ENCODE measurements around the gene NCR2. TPM values are rescaled to one million over a fixed set of nuclear protein-coding genes. Genes with fewer than 3 reads are reported as not detected.

Gene NCR2
- total RNA-seq, 2 experiments from 2014 or later: not detected

DNA sequence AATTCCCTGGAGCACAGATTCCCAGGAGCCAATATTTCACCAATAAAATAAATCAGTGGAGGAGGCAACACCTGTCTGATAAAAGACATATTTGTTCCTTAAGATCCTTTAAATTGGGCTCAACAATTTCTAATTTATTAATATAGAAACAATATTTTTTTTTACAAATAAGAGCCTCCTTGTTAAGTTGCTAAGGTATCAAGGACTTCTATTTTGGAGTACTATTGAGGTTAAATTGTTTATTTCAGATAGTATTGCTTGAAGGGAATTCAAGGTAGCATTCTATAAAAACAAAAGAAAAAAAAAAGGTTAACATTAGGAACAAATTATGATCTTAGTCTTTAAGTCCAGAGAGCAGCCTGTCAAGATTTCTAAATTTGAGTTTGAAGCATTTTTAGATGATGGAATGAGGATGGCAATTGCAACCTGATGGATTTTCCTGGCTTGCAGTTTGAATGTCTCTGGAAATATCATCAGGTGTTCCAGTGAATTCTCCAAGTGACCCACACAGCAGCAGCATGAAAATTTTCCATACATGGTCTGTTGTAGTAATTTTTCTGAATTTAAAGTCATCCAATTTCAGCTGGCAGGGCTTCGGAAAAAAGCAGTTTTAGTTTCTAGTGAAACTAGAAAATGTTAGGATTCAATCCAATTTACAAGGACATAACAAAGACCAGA lies 19.3 kb upstream of the NCR2 start:
- Histone ChIP-seq H3K4me2 (ENCODE audit: low read length) (no peak overlapping the region), H3K27ac (ENCODE audit: low read depth, low read length, poor library complexity, severe bottlenecking) (no peak overlapping the region), H2AFZ (ENCODE audit: low read length) (no peak overlapping the region), H3K4me1 (ENCODE audit: insufficient read depth, low read length, poor library complexity, severe bottlenecking) (peaks cover 7% of the 10 kb centered on the region), H4K20me1 (ENCODE audit: insufficient read depth, low read length) (no peaks in the 10 kb centered on the region), H3K4me3 (ENCODE audit: low read depth, low read length, poor library complexity, severe bottlenecking) (no peak overlapping the region), H3K9me2 (ENCODE audit: insufficient read depth, low read length) (no peaks in the 10 kb centered on the region), H3K36me3 (ENCODE audit: insufficient read depth, low read length) (no peaks in the 10 kb centered on the region), H3K9me3 (ENCODE audit: low read length) (no peaks in the 10 kb centered on the region), H3K79me2 (ENCODE audit: insufficient read depth, low read depth, low read length) (no peaks in the 10 kb centered on the region)
- DNase-seq (ENCODE audit: low spot score): no peak
- BruUV-seq (replicated peaks): no TSS peak
- ChIA-PET CTCF (ENCODE audit: unreplicated experiment) (no interaction called here), POLR2A (no interaction called here)
- TF ChIP-seq EZH2phosphoT487 (IDR thresholded peaks at IDR 0.05; ENCODE audit: borderline replicate concordance, low read depth, low read length): no peak
- TF ChIP-seq, protein P1, sequence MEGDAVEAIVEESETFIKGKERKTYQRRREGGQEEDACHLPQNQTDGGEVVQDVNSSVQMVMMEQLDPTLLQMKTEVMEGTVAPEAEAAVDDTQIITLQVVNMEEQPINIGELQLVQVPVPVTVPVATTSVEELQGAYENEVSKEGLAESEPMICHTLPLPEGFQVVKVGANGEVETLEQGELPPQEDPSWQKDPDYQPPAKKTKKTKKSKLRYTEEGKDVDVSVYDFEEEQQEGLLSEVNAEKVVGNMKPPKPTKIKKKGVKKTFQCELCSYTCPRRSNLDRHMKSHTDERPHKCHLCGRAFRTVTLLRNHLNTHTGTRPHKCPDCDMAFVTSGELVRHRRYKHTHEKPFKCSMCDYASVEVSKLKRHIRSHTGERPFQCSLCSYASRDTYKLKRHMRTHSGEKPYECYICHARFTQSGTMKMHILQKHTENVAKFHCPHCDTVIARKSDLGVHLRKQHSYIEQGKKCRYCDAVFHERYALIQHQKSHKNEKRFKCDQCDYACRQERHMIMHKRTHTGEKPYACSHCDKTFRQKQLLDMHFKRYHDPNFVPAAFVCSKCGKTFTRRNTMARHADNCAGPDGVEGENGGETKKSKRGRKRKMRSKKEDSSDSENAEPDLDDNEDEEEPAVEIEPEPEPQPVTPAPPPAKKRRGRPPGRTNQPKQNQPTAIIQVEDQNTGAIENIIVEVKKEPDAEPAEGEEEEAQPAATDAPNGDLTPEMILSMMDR (conservative IDR thresholded peaks at IDR 0.05; ENCODE audit: low read length): no peak
- intact Hi-C loops (cut with micrococcal nuclease; ENCODE audit: unreplicated experiment): loop anchor here (5.0 kb wide), 3 partner anchors 114 to 309 kb away; partner anchors contain the start of genes NFYA, OARD1 and TREML2

DNA sequence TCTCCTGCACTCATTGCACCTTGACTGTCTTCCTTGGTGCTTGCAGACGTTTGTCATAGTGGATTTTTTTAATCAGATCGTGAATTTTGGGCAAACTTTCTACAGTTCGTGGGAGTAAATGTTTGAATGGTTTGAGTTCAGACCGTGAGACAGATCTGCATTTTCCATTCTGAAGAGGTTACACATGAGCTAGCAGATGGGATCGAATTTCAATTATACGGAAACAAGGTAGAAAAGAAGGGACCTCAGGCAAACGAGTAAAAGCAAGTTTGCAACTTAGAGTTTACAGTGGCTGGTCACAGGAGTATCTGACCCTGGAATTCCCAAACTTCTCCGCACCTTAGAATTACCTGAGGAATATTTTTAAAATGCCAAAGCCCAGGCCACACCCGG lies 17.2 kb upstream of the NCR2 start:
- no peaks in the 10 kb centered on the region for H3K79me2 ChIP-seq (ENCODE audit: insufficient read depth, low read depth, low read length)
- intact Hi-C loops (cut with micrococcal nuclease; ENCODE audit: unreplicated experiment): loop anchor here (1.0 to 5.0 kb wide), 5 partner anchors 39 to 311 kb away; partner anchors contain the start of genes NFYA, OARD1 and TREML2
- no peaks in the 10 kb centered on the region for H3K36me3 ChIP-seq (ENCODE audit: insufficient read depth, low read length)
- H2AFZ ChIP-seq (ENCODE audit: low read length): peak overlapping the region; percentile 78
- H3K4me3 ChIP-seq (ENCODE audit: low read depth, low read length, poor library complexity, severe bottlenecking): peak overlapping the region; percentile 22
- no peak overlapping the region for H3K27ac ChIP-seq (ENCODE audit: low read depth, low read length, poor library complexity, severe bottlenecking)
- no peaks in the 10 kb centered on the region for H3K9me3 ChIP-seq (ENCODE audit: low read length)
- H3K4me2 ChIP-seq (ENCODE audit: low read length): peak overlapping the region; percentile 45; the same call in 1 of the 2 replicates
- no peaks in the 10 kb centered on the region for H3K9me2 ChIP-seq (ENCODE audit: insufficient read depth, low read length)
- BruUV-seq (replicated peaks): no TSS peak
- ChIA-PET POLR2A (no interaction called here), CTCF (ENCODE audit: unreplicated experiment) (interaction anchor here (0.6 to 1.9 kb wide), 2 partner anchors 8 to 279 kb away, joined by 3 to 8 read pairs; no protein-coding TSS in a partner anchor)
- H4K20me1 ChIP-seq (ENCODE audit: insufficient read depth, low read length): no peaks in the 10 kb centered on the region
- peaks cover 7% of the 10 kb centered on the region for H3K4me1 ChIP-seq (ENCODE audit: insufficient read depth, low read length, poor library complexity, severe bottlenecking)
- no peak for TF ChIP-seq EZH2phosphoT487 (IDR thresholded peaks at IDR 0.05; ENCODE audit: borderline replicate concordance, low read depth, low read length)
- TF ChIP-seq, protein P1 (conservative IDR thresholded peaks at IDR 0.05; ENCODE audit: low read length): no peak
- no peak for DNase-seq (ENCODE audit: low spot score)

Data from OCI-LY7 (cell line).